Neuronal stem cell (in vitro differentiated cells): ENCODE data around the gene CBY1.

Experiments used
- DNase-seq: peaks from one replicate; pipeline ENCODE4 v3.0.0-alpha.2; 2013; ENCODE audit warnings: low spot score
- H2AFZ ChIP-seq: one replicate; pipeline ENCODE4 v1.6.1; 2013; ENCODE audit warnings: mild to moderate bottlenecking, low read length, inconsistent platforms
- H2AK5ac ChIP-seq: 2 replicates; pipeline ENCODE4 v1.6.1; 2013; ENCODE audit warnings: low read depth, mild to moderate bottlenecking, inconsistent platforms, low read length, moderate library complexity, mixed read lengths
- H2BK120ac ChIP-seq: 2 replicates; pipeline ENCODE4 v1.6.1; 2013; ENCODE audit warnings: low read depth, mild to moderate bottlenecking, inconsistent platforms, low read length, moderate library complexity, mixed read lengths
- H2BK12ac ChIP-seq: one replicate; pipeline ENCODE4 v1.6.1; 2013; ENCODE audit warnings: low read length, inconsistent platforms
- H2BK15ac ChIP-seq: 2 replicates; pipeline ENCODE4 v1.6.1; 2013; ENCODE audit warnings: mild to moderate bottlenecking, low read length, inconsistent platforms, mixed read lengths
- H2BK5ac ChIP-seq: one replicate; pipeline ENCODE4 v1.6.1; 2013; ENCODE audit warnings: inconsistent platforms, mild to moderate bottlenecking, low read length, moderate library complexity
- H3K14ac ChIP-seq: one replicate; pipeline ENCODE4 v1.6.1; 2013; ENCODE audit warnings: low read length, inconsistent platforms
- H3K18ac ChIP-seq: 2 replicates; pipeline ENCODE4 v1.6.1; 2013; ENCODE audit warnings: low read length, inconsistent platforms
- H3K23ac ChIP-seq: 2 replicates; pipeline ENCODE4 v1.6.1; 2013; ENCODE audit warnings: low read depth, mild to moderate bottlenecking, mixed read lengths, low read length, inconsistent platforms; ENCODE audit not compliant: poor library complexity
- H3K27ac ChIP-seq: replicated peaks from 3 replicates; pipeline ENCODE4 v1.5.1; 2013; ENCODE audit warnings: low read length, inconsistent platforms
- H3K27me3 ChIP-seq, 3 experiments: 2 replicates each; pipeline ENCODE4 v1.6.1; 2013; ENCODE audit warnings: low read length in 3 of 3, mild to moderate bottlenecking in 2 of 3, inconsistent platforms in 1 of 3, low read depth in 1 of 3, mixed read lengths in 1 of 3, moderate library complexity in 1 of 3; ENCODE audit not compliant: control insufficient read depth in 3 of 3, insufficient read depth in 3 of 3
- H3K36me3 ChIP-seq, 2 donors: replicated peaks in 1 of 2; 2 replicates each; pipeline ENCODE4 v1.6.1; 2013; ENCODE audit warnings: low read length in 2 of 2; ENCODE audit not compliant: control insufficient read depth in 2 of 2, insufficient read depth in 2 of 2
- H3K4ac ChIP-seq: 2 replicates; pipeline ENCODE4 v1.6.1; 2013; ENCODE audit warnings: inconsistent platforms, mild to moderate bottlenecking, low read length, moderate library complexity
- H3K4me1 ChIP-seq, 2 donors: 1 replicate in 1 of 2; 2 replicates in 1 of 2; pipeline ENCODE4 v1.6.1; 2013; ENCODE audit warnings: low read length in 2 of 2, low read depth in 1 of 2; ENCODE audit not compliant: control insufficient read depth in 2 of 2, insufficient read depth in 1 of 2
- H3K4me2 ChIP-seq: one replicate; pipeline ENCODE4 v1.6.1; 2013; ENCODE audit warnings: mild to moderate bottlenecking, low read length, inconsistent platforms; ENCODE audit not compliant: insufficient read depth, poor library complexity, severe bottlenecking
- H3K4me3 ChIP-seq, 2 donors: 2 replicates each; pipeline ENCODE4 v1.5.1; 2013; ENCODE audit warnings: low read length in 2 of 2, mild to moderate bottlenecking in 2 of 2, inconsistent platforms in 1 of 2, moderate library complexity in 1 of 2
- H3K79me1 ChIP-seq: one replicate; pipeline ENCODE4 v1.6.1; 2013; ENCODE audit warnings: low read depth, mild to moderate bottlenecking, inconsistent platforms, low read length, moderate library complexity
- H3K9ac ChIP-seq: one replicate; pipeline ENCODE4 v1.6.1; 2013; ENCODE audit warnings: mild to moderate bottlenecking, low read depth, low read length, inconsistent platforms; ENCODE audit not compliant: poor library complexity
- H3K9me3 ChIP-seq, 2 donors: replicated peaks in 1 of 2; 2 replicates each; pipeline versions ENCODE3 to v1.6.1; 2013; ENCODE audit warnings: low read length in 2 of 2, mild to moderate bottlenecking in 2 of 2, inconsistent platforms in 1 of 2, low read depth in 1 of 2, mixed read lengths in 1 of 2, moderate library complexity in 1 of 2; ENCODE audit not compliant: control insufficient read depth in 2 of 2, insufficient read depth in 1 of 2
- H4K8ac ChIP-seq: one replicate; pipeline ENCODE4 v1.6.1; 2013; ENCODE audit warnings: low read depth, mild to moderate bottlenecking, inconsistent platforms, low read length, moderate library complexity
- H4K91ac ChIP-seq: one replicate; pipeline ENCODE4 v1.6.1; 2013; ENCODE audit warnings: low read length, low read depth, mild to moderate bottlenecking, inconsistent platforms; ENCODE audit not compliant: poor library complexity
- WGBS, 2 donors: extraction: QIAGEN DNeasy Blood & Tissue Kit; methylation state at CpG; one replicate each; pipeline ENCODE4 v1.1.7; 2013; ENCODE audit warnings: missing lambda C conversion rate in 2 of 2, mixed read lengths in 1 of 2; ENCODE audit not compliant: insufficient read length in 2 of 2, insufficient replicate concordance in 1 of 2; ENCODE audit errors: extremely low coverage in 2 of 2; 5-methylcytosine and 5-hydroxymethylcytosine counted together

Gene CBY1

GRCh38 chr22:38655519-38656255 is 751 bp upstream of the CBY1 start:
- Histone ChIP-seq H3K4me3 (peak overlapping the region; percentile 81 to 99), H2BK12ac (peak overlapping the region; percentile 43), H3K14ac (no peak overlapping the region), H3K18ac (peak overlapping the region; percentile 78), H3K27me3 (no peaks in the 10 kb centered on the region), H3K27ac (peak overlapping the region; percentile 95), H2BK120ac (no peak overlapping the region), H3K36me3 (peaks cover 3 to 5% of the 10 kb centered on the region in 2 donors), H3K4ac (no peak overlapping the region), H3K23ac (peak overlapping the region; percentile 1), H2BK5ac (peak overlapping the region; percentile 99), H3K4me2 (peak overlapping the region; percentile 72), H3K9ac (no peak overlapping the region), H4K8ac (no peak overlapping the region), H4K91ac (no peak overlapping the region), H2BK15ac (no peak overlapping the region), H3K4me1 (peaks cover 5 to 7% of the 10 kb centered on the region in 2 donors), H2AFZ (peak overlapping the region; percentile 95), H2AK5ac (no peak overlapping the region), H3K79me1 (peaks cover 3% of the 10 kb centered on the region), H3K9me3 (no peaks in the 10 kb centered on the region)
- no CpG with 5 or more reads among the region's 22 CpGs for WGBS, 2 donors
- DNase-seq = no peak

- Histone ChIP-seq H3K4ac (no peak overlapping the region), H3K4me1 (peaks cover 5 to 7% of the 10 kb centered on the region in 2 donors), H4K91ac (no peak overlapping the region), H3K14ac (peak overlapping the region; percentile 56), H3K27ac (no peak overlapping the region), H2AFZ (peak overlapping the region; percentile 95), H2BK12ac (no peak overlapping the region), H2BK15ac (no peak overlapping the region), H2AK5ac (no peak overlapping the region), H3K27me3 (no peaks in the 10 kb centered on the region), H2BK120ac (no peak overlapping the region), H3K79me1 (peaks cover 3% of the 10 kb centered on the region), H3K9me3 (no peaks in the 10 kb centered on the region), H4K8ac (no peak overlapping the region), H3K23ac (no peak overlapping the region), H3K18ac (no peak overlapping the region), H3K4me3 (peak overlapping the region; percentile 81 to 99), H2BK5ac (no peak overlapping the region), H3K9ac (peak overlapping the region; percentile 91), H3K36me3 (peaks cover 0 to 17% of the 10 kb centered on the region in 2 donors), H3K4me2 (peak overlapping the region; percentile 72)
- DNase-seq = no peak
- WGBS, 2 donors = no CpG with 5 or more reads among the region's 16 CpGs
Observed at GRCh38 chr22:38657045-38657909, 839 bp downstream of the CBY1 start.

- H3K27ac ChIP-seq = no peak overlapping the region
- H3K14ac ChIP-seq = no peak overlapping the region
- H3K4me1 ChIP-seq = no peaks in the 10 kb centered on the region
- no peak overlapping the region for H3K4me2 ChIP-seq
- no peak overlapping the region for H2AFZ ChIP-seq
- peaks cover 23 to 55% of the 10 kb centered on the region in 2 donors for H3K36me3 ChIP-seq
- DNase-seq = no peak
- WGBS, 2 donors = no CpG with 5 or more reads among the region's 5 CpGs
- H4K91ac ChIP-seq = no peak overlapping the region
- no peak overlapping the region for H3K4me3 ChIP-seq
- H3K9ac ChIP-seq = no peak overlapping the region
- no peak overlapping the region for H3K23ac ChIP-seq
- no peak overlapping the region for H2BK5ac ChIP-seq
- H3K4ac ChIP-seq = no peak overlapping the region
- H2BK120ac ChIP-seq = no peak overlapping the region
- H3K18ac ChIP-seq = no peak overlapping the region
- H3K79me1 ChIP-seq = no peaks in the 10 kb centered on the region
- H2AK5ac ChIP-seq = no peak overlapping the region
- H2BK12ac ChIP-seq = no peak overlapping the region
- H3K27me3 ChIP-seq = no peaks in the 10 kb centered on the region
- no peaks in the 10 kb centered on the region for H3K9me3 ChIP-seq
- H4K8ac ChIP-seq = no peak overlapping the region
- H2BK15ac ChIP-seq = no peak overlapping the region
Observed at GRCh38 chr22:38674888-38675287, 18.4 kb downstream of the CBY1 start.

- Histone ChIP-seq H3K14ac (no peak overlapping the region), H3K4me2 (no peak overlapping the region), H3K4me1 (no peaks in the 10 kb centered on the region), H3K27ac (no peak overlapping the region), H2BK15ac (no peak overlapping the region), H4K8ac (no peak overlapping the region), H3K79me1 (peaks cover 2% of the 10 kb centered on the region), H3K9ac (no peak overlapping the region), H3K36me3 (peaks cover 21 to 56% of the 10 kb centered on the region in 2 donors), H2BK12ac (no peak overlapping the region), H3K27me3 (no peaks in the 10 kb centered on the region), H2AFZ (no peak overlapping the region), H2AK5ac (no peak overlapping the region), H3K4ac (no peak overlapping the region), H3K23ac (no peak overlapping the region), H3K4me3 (peak overlapping the region in 1 of 2 donors; percentile 58), H3K18ac (no peak overlapping the region), H2BK120ac (no peak overlapping the region), H4K91ac (no peak overlapping the region), H3K9me3 (no peaks in the 10 kb centered on the region), H2BK5ac (no peak overlapping the region)
- no CpG with 5 or more reads among the region's 3 CpGs for WGBS, 2 donors
- no peak for DNase-seq
Observed at GRCh38 chr22:38675833-38676232, 19.4 kb downstream of the CBY1 start.
